Left lung (tissue), 10 donors: ENCODE measurements around the gene CYTH2. TPM values are rescaled to one million over a fixed set of nuclear protein-coding genes. Genes with fewer than 3 reads are reported as not detected.

Experiments used
- ATAC-seq: fragments of 200-7000 bp; cut with Tn5 transposase; one replicate; pipeline ENCODE4 v1.9.1; 2020; ENCODE audit warnings: moderate library complexity
- DNase-seq, 4 donors: peaks; one replicate each; pipeline ENCODE4 v3.0.0-alpha.2; 2013 to 2020
- H3K27ac ChIP-seq, 2 donors: fragments of 200-600 bp; sonication (generic) in 1 of 2; one replicate each; pipeline versions ENCODE4 v1.5.0 to v1.8.0; 2020 to 2021
- H3K27me3 ChIP-seq, 2 donors: fragments of 200-600 bp; sonication (generic) in 1 of 2; one replicate each; pipeline versions ENCODE4 v1.5.0 to v1.8.0; 2020 to 2021
- H3K36me3 ChIP-seq, 2 donors: fragments of 200-600 bp; sonication (generic) in 1 of 2; one replicate each; pipeline versions ENCODE4 v1.5.0 to v1.8.0; 2020 to 2021
- H3K4me1 ChIP-seq, 2 donors: fragments of 200-600 bp; one replicate each; pipeline ENCODE4 v1.8.0; 2021
- H3K4me3 ChIP-seq, 2 donors: fragments of 200-600 bp; sonication (generic) in 1 of 2; one replicate each; pipeline versions ENCODE4 v1.5.0 to v1.8.0; 2020 to 2021; ENCODE audit warnings: mild to moderate bottlenecking in 1 of 2
- H3K9me3 ChIP-seq, 2 donors: fragments of 200-600 bp; sonication (generic) in 1 of 2; one replicate each; pipeline versions ENCODE4 v1.5.0 to v1.8.0; 2020 to 2021
- CTCF ChIP-seq, 2 donors: fragments of 200-600 bp; sonication (generic) in 1 of 2; IDR thresholded peaks; one replicate each; pipeline versions ENCODE4 v1.5.0 to v1.8.0; 2021; ENCODE audit warnings: antibody characterized with exemption in 2 of 2
- intact Hi-C, 2 donors: fragments of 100-400 bp; cut with DNase I; formaldehyde crosslinking; loops; one replicate each; pipeline versions ENCODE4 v1.11.2 to v1.14.2; 2022
- polyA plus RNA-seq, 6 donors: library from polyadenylated mRNA; unstranded; fragments of 120-200 nt; gene quantifications; one replicate each; pipeline ENCODE4 v1.2.1, GENCODE V29; 2013; ENCODE audit not compliant: insufficient read length in 6 of 6
- total RNA-seq, 2 donors: library from RNA; stranded (reverse); fragmentation: NEBNext Ultra II Directional; extraction: Animal tissue kit (Norgen Biotek cat#: 25700); gene quantifications; one replicate each; pipeline ENCODE4 v1.2.1, GENCODE V29; 2021
- donor health status: DM: no; HTN: yes; CAD: no.
- donor health status: DM: no; HTN: no; CAD: no.

CYTH2 gene
- total and polyA plus RNA-seq, 8 donors = 49.8 to 108 (median 88.7) TPM

GRCh38 chr19:48469934-48470680 lies 938 bp downstream of the CYTH2 start:
- peak overlapping the region; percentile 39 to 96 for H3K27ac ChIP-seq
- DNase-seq (peak in 1 of 4 donors; percentile 73), ATAC-seq (no peak)
- no peaks in the 10 kb centered on the region for H3K27me3 ChIP-seq
- peak overlapping the region; percentile 94 to 100 for H3K4me3 ChIP-seq
- peaks cover 0 to 50% of the 10 kb centered on the region in 2 donors for H3K36me3 ChIP-seq
- intact Hi-C loops = no loop called here
- no peak for TF ChIP-seq CTCF (IDR thresholded peaks at IDR 0.05)
- peaks cover 13 to 19% of the 10 kb centered on the region in 2 donors for H3K4me1 ChIP-seq
- no peaks in the 10 kb centered on the region for H3K9me3 ChIP-seq

GRCh38 chr19:48470856-48471255 lies 1.7 kb downstream of the CYTH2 start:
- no peak for ATAC-seq
- no peak for DNase-seq
- Histone ChIP-seq H3K4me3 (peak overlapping the region in 1 of 2 donors; percentile 94), H3K27ac (peak overlapping the region in 1 of 2 donors; percentile 96), H3K9me3 (no peaks in the 10 kb centered on the region), H3K4me1 (peaks cover 13 to 19% of the 10 kb centered on the region in 2 donors), H3K27me3 (no peaks in the 10 kb centered on the region), H3K36me3 (peaks cover 0 to 57% of the 10 kb centered on the region in 2 donors)
- TF ChIP-seq CTCF (IDR thresholded peaks at IDR 0.05) = no peak
- intact Hi-C loops = no loop called here

GRCh38 chr19:48471836-48472235 lies 2.7 kb downstream of the CYTH2 start:
- intact Hi-C loops = no loop called here
- no peak for ATAC-seq

GRCh38 chr19:48473161-48473966 lies 4.2 kb downstream of the CYTH2 start:
- no peak for ATAC-seq
- Histone ChIP-seq H3K4me3 (no peak overlapping the region), H3K9me3 (no peaks in the 10 kb centered on the region), H3K36me3 (peaks cover 0 to 82% of the 10 kb centered on the region in 2 donors), H3K27ac (no peak overlapping the region), H3K27me3 (no peaks in the 10 kb centered on the region), H3K4me1 (peaks cover 10 to 14% of the 10 kb centered on the region in 2 donors)
- TF ChIP-seq CTCF (IDR thresholded peaks at IDR 0.05) = no peak
- DNase-seq = no peak
- intact Hi-C loops = no loop called here

More at GRCh38 chr19:48471836-48472235, 2.7 kb downstream of the CYTH2 start:
- peaks cover 13 to 19% of the 10 kb centered on the region in 2 donors for H3K4me1 ChIP-seq
- no peak for TF ChIP-seq CTCF (IDR thresholded peaks at IDR 0.05)
- no peak overlapping the region for H3K4me3 ChIP-seq
- H3K27ac ChIP-seq = no peak overlapping the region
- no peaks in the 10 kb centered on the region for H3K9me3 ChIP-seq
- peaks cover 0 to 67% of the 10 kb centered on the region in 2 donors for H3K36me3 ChIP-seq
- H3K27me3 ChIP-seq = no peaks in the 10 kb centered on the region
- DNase-seq = no peak

DNA sequence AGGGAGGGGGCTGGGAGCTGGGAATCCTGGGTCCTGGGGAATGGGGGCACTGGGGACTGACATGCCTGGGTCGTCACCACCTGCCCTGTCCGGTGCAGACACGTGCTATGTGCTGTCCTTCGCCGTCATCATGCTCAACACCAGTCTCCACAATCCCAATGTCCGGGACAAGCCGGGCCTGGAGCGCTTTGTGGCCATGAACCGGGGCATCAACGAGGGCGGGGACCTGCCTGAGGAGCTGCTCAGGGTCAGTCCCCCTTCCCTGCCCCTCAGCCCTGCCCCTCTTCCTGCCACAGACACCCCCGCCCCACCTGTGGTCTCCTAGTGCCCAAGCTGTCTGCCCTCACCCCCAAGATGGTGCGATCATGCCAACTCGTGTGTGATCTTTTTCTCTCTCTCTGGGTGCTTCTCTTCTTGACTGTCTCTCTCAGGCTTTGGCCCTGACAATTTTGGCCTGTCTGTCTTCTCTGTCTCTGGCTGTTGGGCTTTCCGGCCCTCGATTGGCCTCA lies 5.0 kb downstream of the CYTH2 start:
- Histone ChIP-seq H3K4me3 (no peak overlapping the region), H3K27ac (no peak overlapping the region), H3K9me3 (no peaks in the 10 kb centered on the region), H3K4me1 (peaks cover 10 to 12% of the 10 kb centered on the region in 2 donors), H3K36me3 (peaks cover 0 to 88% of the 10 kb centered on the region in 2 donors), H3K27me3 (no peaks in the 10 kb centered on the region)
- intact Hi-C loops = no loop called here
- DNase-seq (no peak), ATAC-seq (no peak)
- no peak for TF ChIP-seq CTCF (IDR thresholded peaks at IDR 0.05)
